Cardiac muscle cell (in vitro differentiated cells and primary cell): ENCODE results near the gene ABHD12. TPM values are rescaled to one million over a fixed set of nuclear protein-coding genes. Genes with fewer than 3 reads are reported as not detected.
"Not testable (repeated sequence)": the region's sequence is repeated elsewhere in the genome, so short reads cannot be mapped to it uniquely, and the experiment has no call there.

Source experiments
- DNase-seq, 2 donors: peaks; one replicate each; pipeline versions ENCODE4 v3.0.0 to v3.0.0-alpha.2; 2010 to 2017; ENCODE audit warnings: low read depth in 1 of 2, low spot score in 1 of 2
- H3K27ac ChIP-seq: fragments of 200-600 bp; sonication (generic); 2 replicates; pipeline ENCODE4 v1.5.1; 2016
- H3K27me3 ChIP-seq: fragments of 200-600 bp; sonication (generic); 2 replicates; pipeline ENCODE4 v1.6.0; 2016; ENCODE audit warnings: control low read depth
- H3K36me3 ChIP-seq: fragments of 200-600 bp; sonication (generic); 2 replicates; pipeline ENCODE4 v1.5.1; 2016; ENCODE audit warnings: control low read depth
- H3K4me1 ChIP-seq: fragments of 200-600 bp; sonication (generic); 2 replicates; pipeline ENCODE4 v1.8.1; 2017; ENCODE audit warnings: low read depth, mild to moderate bottlenecking, mixed run types
- H3K4me3 ChIP-seq: fragments of 200-600 bp; sonication (generic); 2 replicates; pipeline ENCODE4 v1.5.1; 2016; ENCODE audit warnings: mild to moderate bottlenecking
- H3K9me3 ChIP-seq: fragments of 200-600 bp; sonication (generic); 2 replicates; pipeline ENCODE4 v1.5.1; 2017; ENCODE audit warnings: low read depth, mild to moderate bottlenecking, control low read depth
- polyA plus RNA-seq: library from polyadenylated mRNA; unstranded; fragments of >200 nt; fragmentation: Nextera tagmentation; extraction: Ambion mirVana; gene quantifications from 2 replicates; pipeline ENCODE4 v1.2.1, GENCODE V29; 2016
- total RNA-seq: library from RNA; depleted of rRNA; stranded (reverse); fragments of >200 nt; gene quantifications from 2 replicates; pipeline ENCODE4 v1.2.3, GENCODE V29; 2016
- TF ChIP-seq, protein P1 (sequence below): IDR thresholded peaks from 2 replicates; pipeline ENCODE4 v1.5.1; 2012; ENCODE audit warnings: low read depth, mild to moderate bottlenecking, low read length

The ABHD12 gene
- total and polyA plus RNA-seq, 2 experiments from 2014 or later = 57.4 to 113 TPM

DNA sequence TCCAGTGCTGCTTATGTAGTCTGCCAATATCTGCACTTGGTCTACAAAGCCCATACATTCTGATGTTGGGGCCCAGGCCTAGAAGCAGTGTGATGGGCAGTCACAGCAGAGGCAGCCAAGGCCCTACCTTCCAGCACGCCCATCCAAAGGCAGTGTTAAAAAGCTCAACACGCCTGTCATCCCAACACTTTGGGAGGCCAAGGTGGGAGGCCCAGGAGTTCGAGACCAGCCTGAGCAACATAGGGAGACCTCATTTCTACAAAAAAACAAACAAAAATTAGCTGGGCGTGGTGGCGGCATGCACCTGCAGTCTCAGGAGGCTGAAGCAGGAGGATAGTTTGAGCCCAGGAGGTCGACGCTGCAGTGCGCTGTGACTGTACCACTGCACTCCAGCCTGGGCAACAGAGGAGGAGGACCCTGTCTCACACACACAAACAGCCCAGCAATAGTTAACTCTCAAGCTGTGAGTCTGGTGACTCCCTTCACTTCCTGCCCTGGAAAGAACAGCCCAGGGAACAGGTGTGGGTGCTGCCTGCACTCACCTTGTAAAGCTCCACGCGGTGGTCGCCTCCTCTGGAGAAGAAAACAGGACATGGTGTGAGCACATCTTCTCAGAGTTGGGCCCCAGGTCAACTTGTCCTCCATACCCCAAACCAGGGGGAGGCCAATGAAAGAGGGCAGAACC lies 74.0 kb downstream of the ABHD12 start:
- Histone ChIP-seq H3K9me3 (no peaks in the 10 kb centered on the region), H3K27me3 (no peaks in the 10 kb centered on the region), H3K4me1 (peaks cover 25% of the 10 kb centered on the region), H3K36me3 (no peaks in the 10 kb centered on the region), H3K4me3 (no peak overlapping the region), H3K27ac (no peak overlapping the region)
- TF ChIP-seq, protein P1, sequence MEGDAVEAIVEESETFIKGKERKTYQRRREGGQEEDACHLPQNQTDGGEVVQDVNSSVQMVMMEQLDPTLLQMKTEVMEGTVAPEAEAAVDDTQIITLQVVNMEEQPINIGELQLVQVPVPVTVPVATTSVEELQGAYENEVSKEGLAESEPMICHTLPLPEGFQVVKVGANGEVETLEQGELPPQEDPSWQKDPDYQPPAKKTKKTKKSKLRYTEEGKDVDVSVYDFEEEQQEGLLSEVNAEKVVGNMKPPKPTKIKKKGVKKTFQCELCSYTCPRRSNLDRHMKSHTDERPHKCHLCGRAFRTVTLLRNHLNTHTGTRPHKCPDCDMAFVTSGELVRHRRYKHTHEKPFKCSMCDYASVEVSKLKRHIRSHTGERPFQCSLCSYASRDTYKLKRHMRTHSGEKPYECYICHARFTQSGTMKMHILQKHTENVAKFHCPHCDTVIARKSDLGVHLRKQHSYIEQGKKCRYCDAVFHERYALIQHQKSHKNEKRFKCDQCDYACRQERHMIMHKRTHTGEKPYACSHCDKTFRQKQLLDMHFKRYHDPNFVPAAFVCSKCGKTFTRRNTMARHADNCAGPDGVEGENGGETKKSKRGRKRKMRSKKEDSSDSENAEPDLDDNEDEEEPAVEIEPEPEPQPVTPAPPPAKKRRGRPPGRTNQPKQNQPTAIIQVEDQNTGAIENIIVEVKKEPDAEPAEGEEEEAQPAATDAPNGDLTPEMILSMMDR = no peak
- DNase-seq = no peak

DNA sequence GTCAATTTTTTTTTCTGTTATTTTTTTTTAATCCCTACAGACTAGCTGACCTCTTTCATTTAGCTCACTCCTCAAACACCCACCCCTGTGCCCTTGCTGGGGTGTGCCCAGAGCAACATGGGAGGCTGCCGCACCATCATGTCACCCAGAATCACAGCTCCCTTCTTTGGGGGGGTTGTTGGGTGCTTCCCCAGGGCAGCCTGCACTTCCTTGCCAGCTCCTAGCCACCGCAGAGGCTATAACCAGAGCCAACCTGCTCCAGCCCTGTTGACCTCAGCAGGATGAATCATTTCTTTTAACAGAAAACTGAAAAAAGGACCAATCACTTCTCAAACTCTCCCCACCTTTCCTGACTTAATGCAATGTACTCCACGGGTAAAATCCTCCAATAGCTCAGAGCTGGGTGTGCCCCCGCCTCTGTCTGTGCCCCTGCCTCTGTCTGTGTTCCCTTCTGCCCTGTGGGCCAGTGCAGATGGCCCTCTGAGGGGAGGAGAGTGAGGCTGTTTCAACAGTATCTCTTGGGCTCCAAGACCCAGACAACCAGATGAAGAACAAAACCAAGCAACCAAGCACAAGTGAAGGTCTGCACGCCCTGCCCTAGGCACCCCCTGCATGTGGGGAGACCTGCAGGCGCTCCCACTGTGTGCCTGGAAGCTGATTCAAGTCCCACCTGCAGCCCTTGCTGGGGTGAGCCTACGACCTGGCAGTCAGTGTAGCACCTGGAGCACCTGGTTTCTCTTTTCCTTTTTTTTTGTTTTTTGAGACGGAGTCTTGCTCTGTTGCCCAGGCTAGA lies 75.0 kb downstream of the ABHD12 start:
- Histone ChIP-seq H3K4me1 (peaks cover 26% of the 10 kb centered on the region), H3K4me3 (no peak overlapping the region), H3K27ac (no peak overlapping the region), H3K36me3 (no peaks in the 10 kb centered on the region), H3K9me3 (no peaks in the 10 kb centered on the region), H3K27me3 (no peaks in the 10 kb centered on the region)
- TF ChIP-seq, protein P1 = no peak
- DNase-seq = no peak

DNA sequence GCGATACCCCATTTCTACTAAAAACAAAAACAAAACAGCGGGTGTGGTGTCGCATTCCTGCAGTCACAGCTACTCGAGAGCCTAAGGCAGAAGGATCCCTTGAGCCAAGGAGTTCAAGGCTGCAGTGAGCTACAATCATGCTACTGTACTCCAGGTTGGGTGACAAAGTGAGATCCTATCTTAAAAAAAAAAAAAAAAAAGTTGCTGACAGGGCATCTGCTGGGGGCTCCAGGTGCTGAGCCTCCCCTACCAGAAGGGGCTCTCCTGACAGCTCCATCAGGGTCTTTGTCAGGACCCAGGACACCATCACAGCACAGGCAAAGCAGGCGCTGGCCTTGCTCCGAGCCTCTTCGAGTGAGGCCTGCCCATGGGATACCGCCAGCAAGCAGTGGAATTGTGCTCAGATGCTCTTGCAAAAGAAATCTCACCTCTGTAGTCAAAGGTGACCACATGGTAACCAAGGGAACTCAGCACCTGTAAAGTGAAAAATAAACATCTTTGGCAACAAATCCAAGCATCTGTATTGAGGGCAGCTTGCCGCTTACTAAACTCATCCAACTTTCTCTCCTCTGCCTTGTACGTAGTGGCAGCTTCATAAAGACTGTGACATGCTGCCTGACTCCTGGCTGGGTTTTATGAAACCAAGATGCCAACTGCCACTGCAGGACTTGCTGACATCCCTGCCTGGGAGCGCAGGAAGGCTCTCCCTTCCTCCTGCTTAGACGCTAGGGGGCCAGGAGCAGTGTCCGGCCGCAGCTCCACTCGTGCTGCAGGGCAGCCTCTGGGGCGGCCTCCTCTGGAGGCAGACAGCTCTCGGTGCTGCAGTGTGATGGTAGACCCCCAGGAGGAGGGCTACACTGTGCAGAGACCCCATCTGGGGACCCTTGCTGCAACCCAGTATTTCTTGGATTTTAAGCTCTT lies 75.9 kb downstream of the ABHD12 start:
- Histone ChIP-seq H3K9me3 (no peaks in the 10 kb centered on the region), H3K4me1 (peaks cover 28% of the 10 kb centered on the region), H3K27me3 (no peaks in the 10 kb centered on the region), H3K36me3 (no peaks in the 10 kb centered on the region), H3K27ac (no peak overlapping the region), H3K4me3 (no peak overlapping the region)
- DNase-seq = no peak
- TF ChIP-seq, protein P1 = no peak

DNA sequence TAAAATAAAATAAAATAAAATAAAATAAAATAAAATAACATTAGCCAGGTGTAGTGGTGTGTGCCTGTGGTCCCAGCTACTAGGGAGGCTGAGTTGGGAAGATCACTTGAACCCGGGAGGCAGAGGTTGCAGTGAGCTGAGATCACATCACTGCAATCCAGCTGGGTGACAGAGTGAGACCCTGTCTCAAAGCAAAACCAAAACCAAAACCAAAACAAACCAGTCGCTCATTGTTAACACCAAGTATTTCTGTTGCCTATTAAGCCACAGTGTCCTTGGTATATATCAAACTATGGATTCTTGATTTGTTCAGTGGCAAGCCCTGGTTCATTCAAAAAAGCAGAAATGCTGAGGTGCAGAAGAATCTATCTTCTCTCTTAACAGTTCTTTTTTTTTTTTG lies 77.0 kb downstream of the ABHD12 start:
- no peaks in the 10 kb centered on the region for H3K36me3 ChIP-seq
- H3K27ac ChIP-seq = no peak overlapping the region
- H3K27me3 ChIP-seq = no peaks in the 10 kb centered on the region
- no peaks in the 10 kb centered on the region for H3K9me3 ChIP-seq
- no peak for DNase-seq
- H3K4me1 ChIP-seq = peaks cover 17% of the 10 kb centered on the region
- TF ChIP-seq, protein P1 = no peak
- no peak overlapping the region for H3K4me3 ChIP-seq

DNA sequence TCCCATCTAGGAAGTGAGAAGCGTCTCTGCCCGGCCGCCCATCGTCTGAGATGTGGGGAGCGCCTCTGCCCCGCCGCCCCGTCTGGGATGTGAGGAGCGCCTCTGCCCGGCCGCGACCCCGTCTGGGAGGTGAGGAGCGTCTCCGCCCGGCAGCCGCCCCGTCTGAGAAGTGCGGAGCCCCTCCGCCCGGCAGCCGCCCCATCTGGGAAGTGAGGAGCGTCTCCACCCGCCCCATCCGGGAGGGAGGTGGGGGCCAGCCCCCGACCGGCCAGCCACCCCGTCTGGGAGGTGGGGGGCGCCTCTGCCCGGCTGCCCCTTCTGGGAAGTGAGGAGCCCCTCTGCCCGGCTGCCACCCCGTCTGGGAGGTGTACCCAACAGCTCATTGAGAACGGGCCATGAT lies 77.9 kb downstream of the ABHD12 start:
- not testable (repeated sequence) for H3K4me3 ChIP-seq, DNase-seq, H3K27ac ChIP-seq, H3K36me3 ChIP-seq, H3K27me3 ChIP-seq, H3K9me3 ChIP-seq
- peaks cover 15% of the 10 kb centered on the region for H3K4me1 ChIP-seq
